Esophagus muscularis mucosa (tissue), 4 donors: ENCODE results near the gene MESP1.

Experiments used
- CTCF ChIP-seq, 3 experiments: fragments of 200-600 bp in 2 of 3; fragments of 450-650 bp in 1 of 3; sonication (generic) in 2 of 3; IDR thresholded peaks; one replicate each; pipeline ENCODE4 v1.5.1; 2017 to 2019; ENCODE audit warnings: antibody characterized with exemption in 3 of 3, mild to moderate bottlenecking in 2 of 3, moderate library complexity in 1 of 3
- EP300 ChIP-seq: sonication (generic); formaldehyde crosslinking; IDR thresholded peaks from one replicate; pipeline ENCODE4 v1.6.1; 2017; ENCODE audit warnings: antibody characterized with exemption
- POLR2AphosphoS5 ChIP-seq, 2 donors: sonication (generic); formaldehyde crosslinking; IDR thresholded peaks; one replicate each; pipeline ENCODE4 v1.6.1; 2017; ENCODE audit warnings: antibody characterized with exemption in 2 of 2

DNA sequence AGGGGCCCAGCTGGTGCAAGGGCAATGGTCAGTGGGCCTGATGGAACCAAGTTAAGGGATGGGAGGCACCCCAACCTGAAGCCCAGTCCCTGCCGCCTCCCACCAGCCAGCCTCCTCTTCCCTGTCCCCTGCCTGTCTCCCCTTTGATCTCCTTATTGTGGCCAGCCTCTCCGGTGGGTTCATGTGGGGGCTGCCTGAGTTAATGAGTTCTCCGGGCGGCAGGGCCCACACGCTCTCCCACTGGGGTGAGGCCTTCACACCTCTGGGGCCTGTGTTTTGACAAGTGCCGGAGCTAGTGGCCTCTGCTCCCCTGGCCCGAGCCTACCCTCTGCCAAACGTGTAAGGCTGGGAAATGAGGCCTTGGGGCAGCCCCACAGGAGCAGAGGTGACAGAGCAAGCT lies 7.2 kb upstream of the MESP1 start:
- TF ChIP-seq CTCF (IDR thresholded peaks at IDR 0.05) (no peak), EP300 (no peak), POLR2AphosphoS5 (IDR thresholded peaks at IDR 0.05) (no peak)
